Cortex of kidney (tissue), 1 donor: ENCODE data around the gene TBC1D24.
"Not testable (repeated sequence)": the region's sequence is repeated elsewhere in the genome, so short reads cannot be mapped to it uniquely, and the experiment has no call there.

Experiments
- DNase-seq: peaks from one replicate; lab custom pipeline; 2025; lab: John Stamatoyannopoulos, UW

The TBC1D24 gene

GRCh38 chr16:2474877-2475412 lies at the start of gene TBC1D24:
TSS of gene TBC1D24 (plus strand) at chr16:2475127. CDS start at chr16:2496149, 21,022 bp downstream.
- no peak for DNase-seq

GRCh38 chr16:2425825-2426430 lies 49.0 kb upstream of the TBC1D24 start:
- no peak for DNase-seq

GRCh38 chr16:2426941-2427361 lies 48.0 kb upstream of the TBC1D24 start:
- DNase-seq = no peak

GRCh38 chr16:2427526-2427925 lies 47.4 kb upstream of the TBC1D24 start:
- DNase-seq = no peak

GRCh38 chr16:2428051-2428783 lies 46.7 kb upstream of the TBC1D24 start:
- no peak for DNase-seq

GRCh38 chr16:2428784-2429033 lies 46.2 kb upstream of the TBC1D24 start:
- no peak for DNase-seq

- DNase-seq = no peak
Observed at GRCh38 chr16:2429034-2429770, 45.7 kb upstream of the TBC1D24 start, which contains the start of gene CCNF. TSS of gene CCNF (plus strand) at chr16:2429447. CDS start at chr16:2429482, 35 bp downstream.

GRCh38 chr16:2429771-2430663 lies 44.9 kb upstream of the TBC1D24 start:
- no peak for DNase-seq

GRCh38 chr16:2432286-2432685 lies 42.6 kb upstream of the TBC1D24 start:
- no peak for DNase-seq

- DNase-seq = no peak
Observed at GRCh38 chr16:2432801-2433505, 42.0 kb upstream of the TBC1D24 start.

- DNase-seq = not testable (repeated sequence)
Observed at GRCh38 chr16:2435236-2435635, 39.7 kb upstream of the TBC1D24 start.

GRCh38 chr16:2436110-2436509 lies 38.8 kb upstream of the TBC1D24 start:
- DNase-seq = no peak

GRCh38 chr16:2437032-2437790 lies 37.7 kb upstream of the TBC1D24 start:
- no peak for DNase-seq

- DNase-seq = no peak
Observed at GRCh38 chr16:2438121-2438520, 36.8 kb upstream of the TBC1D24 start.

- no peak for DNase-seq
Observed at GRCh38 chr16:2439598-2439997, 35.3 kb upstream of the TBC1D24 start.

- not testable (repeated sequence) for DNase-seq
Observed at GRCh38 chr16:2441143-2441804, 33.7 kb upstream of the TBC1D24 start.

GRCh38 chr16:2443555-2443954 lies 31.4 kb upstream of the TBC1D24 start:
- DNase-seq = no peak

GRCh38 chr16:2447920-2448583 lies 26.9 kb upstream of the TBC1D24 start:
- no peak for DNase-seq

GRCh38 chr16:2449118-2449517 lies 25.8 kb upstream of the TBC1D24 start:
- no peak for DNase-seq
